WERI-Rb-1 (cell line): ENCODE results near the gene KRTAP4-4.
"Not testable (repeated sequence)": the region's sequence is repeated elsewhere in the genome, so short reads cannot be mapped to it uniquely, and the experiment has no call there.

Experiments used
- DNase-seq: peaks from one replicate; pipeline ENCODE4 v3.0.0-alpha.2; 2020
- H3K27ac ChIP-seq: fragments of 250-450 bp; sonication (Bioruptor Pico); 2 replicates; pipeline ENCODE4 v1.5.1; 2020; ENCODE audit warnings: mild to moderate bottlenecking, moderate library complexity
- H3K27me3 ChIP-seq: fragments of 250-450 bp; sonication (Bioruptor Pico); 2 replicates; pipeline ENCODE4 v1.5.1; 2021; ENCODE audit warnings: mild to moderate bottlenecking, low read depth, moderate library complexity; ENCODE audit not compliant: insufficient read depth, severe bottlenecking
- H3K36me3 ChIP-seq: fragments of 250-450 bp; sonication (Bioruptor Pico); 2 replicates; pipeline ENCODE4 v1.5.1; 2020; ENCODE audit warnings: mild to moderate bottlenecking, moderate library complexity
- H3K4me3 ChIP-seq: 2 replicates; pipeline ENCODE4 v1.5.1; 2011; ENCODE audit warnings: low read depth, mild to moderate bottlenecking, control low read depth, low read length
- H3K9me3 ChIP-seq: fragments of 250-450 bp; sonication (Bioruptor Pico); 2 replicates; pipeline ENCODE4 v1.5.1; 2021; ENCODE audit warnings: mild to moderate bottlenecking, moderate library complexity; ENCODE audit not compliant: severe bottlenecking
- CTCF ChIP-seq: IDR thresholded peaks from 2 replicates; pipeline ENCODE4 v1.5.1; 2011; ENCODE audit warnings: low read depth, mild to moderate bottlenecking, control low read depth, inconsistent platforms, low read length

The KRTAP4-4 gene

GRCh38 chr17:41160648-41161047 lies at the start of gene KRTAP4-4:
Gene KRTAP4-4 (minus strand): TSS chr17:41160748. CDS start chr17:41160691, 57 bp downstream.
- Histone ChIP-seq H3K36me3 (no peaks in the 10 kb centered on the region), H3K9me3 (no peaks in the 10 kb centered on the region), H3K4me3 (no peak within 1 kb of the TSS), H3K27ac (no peak within 1 kb of the TSS), H3K27me3 (peaks cover 73% of the 10 kb centered on the region)
- no peak for TF ChIP-seq CTCF
- no peak for DNase-seq

DNA sequence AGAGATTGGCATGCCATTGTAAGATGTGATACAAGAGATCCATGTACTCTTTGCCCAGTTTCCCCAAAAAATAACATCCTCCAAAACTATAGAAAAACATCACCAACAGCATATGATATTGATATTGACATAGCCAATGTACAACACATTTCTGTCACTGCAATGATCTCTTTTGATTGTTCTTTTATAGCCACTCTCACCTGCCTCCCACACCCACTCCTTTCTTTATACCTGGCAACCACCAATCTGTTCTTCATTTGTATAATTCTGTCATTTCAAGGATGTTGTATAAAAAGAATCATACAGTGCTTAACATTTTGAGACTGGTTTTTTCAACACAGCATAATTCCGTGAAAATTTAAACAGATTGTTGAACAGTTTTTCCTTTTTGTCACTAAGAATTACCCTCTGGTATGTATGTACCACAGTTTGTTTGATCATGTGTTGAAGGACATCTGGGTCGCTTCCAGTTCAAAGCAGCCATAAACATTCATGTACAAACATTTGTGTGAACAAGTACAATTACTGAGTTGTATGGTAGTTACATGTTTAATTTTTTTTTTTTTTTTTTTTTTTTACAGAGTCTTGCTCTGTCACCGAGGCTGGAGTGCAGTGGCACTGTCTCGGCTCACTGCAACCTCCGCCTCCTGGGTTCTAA lies 39.0 kb upstream of the KRTAP4-4 start:
- Histone ChIP-seq H3K27me3 (peaks cover 47% of the 10 kb centered on the region), H3K27ac (no peak overlapping the region), H3K9me3 (peaks cover 15% of the 10 kb centered on the region), H3K4me3 (no peak overlapping the region), H3K36me3 (no peaks in the 10 kb centered on the region)
- no peak for TF ChIP-seq CTCF
- no peak for DNase-seq

GRCh38 chr17:41196068-41196467 lies 35.5 kb upstream of the KRTAP4-4 start:
- H3K9me3 ChIP-seq = peaks cover 15% of the 10 kb centered on the region
- no peak for TF ChIP-seq CTCF
- DNase-seq = no peak
- H3K27me3 ChIP-seq = peaks cover 66% of the 10 kb centered on the region
- no peak overlapping the region for H3K4me3 ChIP-seq
- no peaks in the 10 kb centered on the region for H3K36me3 ChIP-seq
- H3K27ac ChIP-seq = no peak overlapping the region

- Histone ChIP-seq H3K27ac (no peak overlapping the region), H3K36me3 (no peaks in the 10 kb centered on the region), H3K9me3 (peaks cover 6% of the 10 kb centered on the region), H3K4me3 (no peak overlapping the region), H3K27me3 (peaks cover 78% of the 10 kb centered on the region)
- no peak for TF ChIP-seq CTCF
- DNase-seq = no peak
Observed at GRCh38 chr17:41190328-41190727, 29.8 kb upstream of the KRTAP4-4 start.

DNA sequence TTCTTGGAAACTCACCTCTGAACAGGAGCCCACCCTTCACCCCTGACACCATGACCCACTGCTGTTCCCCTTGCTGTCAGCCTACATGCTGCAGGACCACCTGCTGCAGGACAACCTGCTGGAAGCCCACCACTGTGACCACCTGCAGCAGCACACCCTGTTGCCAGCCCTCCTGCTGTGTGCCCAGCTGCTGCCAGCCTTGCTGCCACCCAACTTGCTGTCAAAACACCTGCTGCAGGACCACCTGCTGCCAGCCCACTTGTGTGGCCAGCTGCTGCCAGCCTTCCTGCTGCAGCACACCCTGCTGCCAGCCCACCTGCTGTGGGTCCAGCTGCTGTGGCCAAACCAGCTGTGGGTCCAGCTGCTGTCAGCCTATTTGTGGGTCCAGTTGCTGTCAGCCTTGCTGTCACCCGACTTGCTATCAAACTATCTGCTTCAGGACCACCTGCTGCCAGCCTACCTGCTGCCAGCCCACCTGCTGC lies 29.3 kb upstream of the KRTAP4-4 start, which contains the start of gene KRTAP9-1:
TSS of gene KRTAP9-1 (plus strand) at position 51 of the 482 bp plus-strand sequence. CDS start at position 51, 0 bp downstream.
- H3K36me3 ChIP-seq, H3K27ac ChIP-seq, DNase-seq, H3K9me3 ChIP-seq, H3K4me3 ChIP-seq: not testable (repeated sequence)
- H3K27me3 ChIP-seq = peaks cover 77% of the 10 kb centered on the region

- no peak overlapping the region for H3K4me3 ChIP-seq
- no peak for TF ChIP-seq CTCF
- H3K27ac ChIP-seq = no peak overlapping the region
- H3K9me3 ChIP-seq = no peaks in the 10 kb centered on the region
- H3K27me3 ChIP-seq = peaks cover 88% of the 10 kb centered on the region
- no peak for DNase-seq
- no peaks in the 10 kb centered on the region for H3K36me3 ChIP-seq
Observed at GRCh38 chr17:41186872-41187271, 26.3 kb upstream of the KRTAP4-4 start.
